Transverse colon (tissue), 4 donors: ENCODE results near the gene SRRT. TPM values are rescaled to one million over a fixed set of nuclear protein-coding genes. Genes with fewer than 3 reads are reported as not detected.

ENCODE experiments used
- DNase-seq: peaks from one replicate; pipeline ENCODE4 v3.0.0-alpha.2; 2019
- H3K27ac ChIP-seq, 4 donors: fragments of 200-600 bp; sonication (generic); 2 replicates each; pipeline ENCODE4 v1.5.1; 2016 to 2018; ENCODE audit warnings: inconsistent platforms in 4 of 4
- H3K27me3 ChIP-seq: fragments of 200-600 bp; sonication (generic); 2 replicates; pipeline ENCODE4 v1.5.1; 2017; ENCODE audit warnings: inconsistent platforms
- H3K36me3 ChIP-seq, 4 donors: fragments of 200-600 bp; sonication (generic); 2 replicates each; pipeline ENCODE4 v1.5.1; 2017 to 2019; ENCODE audit warnings: inconsistent platforms in 4 of 4
- H3K4me1 ChIP-seq, 4 donors: fragments of 200-600 bp; sonication (generic); 2 replicates each; pipeline ENCODE4 v1.5.1; 2017 to 2020; ENCODE audit warnings: inconsistent platforms in 4 of 4
- H3K4me3 ChIP-seq, 4 donors: fragments of 200-600 bp; sonication (generic); 1 replicate in 1 of 4; 2 replicates in 3 of 4; pipeline versions ENCODE4 v1.5.1 to v1.6.1; 2017 to 2019; ENCODE audit warnings: inconsistent platforms in 4 of 4
- H3K9me3 ChIP-seq, 2 donors: fragments of 200-600 bp; sonication (generic); 2 replicates each; pipeline ENCODE4 v1.5.1; 2017 to 2019; ENCODE audit warnings: inconsistent platforms in 2 of 2
- EP300 ChIP-seq: sonication (generic); formaldehyde crosslinking; IDR thresholded peaks from one replicate; pipeline ENCODE4 v1.6.1; 2017; ENCODE audit warnings: antibody characterized with exemption, low read depth
- POLR2A ChIP-seq: fragments of 450-650 bp; IDR thresholded peaks from one replicate; pipeline ENCODE4 v1.6.1; 2016; ENCODE audit warnings: antibody characterized with exemption, mild to moderate bottlenecking, moderate library complexity
- POLR2AphosphoS5 ChIP-seq, 3 donors: sonication (generic); formaldehyde crosslinking; IDR thresholded peaks; one replicate each; pipeline ENCODE4 v1.6.1; 2016; ENCODE audit warnings: antibody characterized with exemption in 3 of 3
- WGBS, 2 donors: methylation state at CpG; one replicate each; pipeline ENCODE4 v1.1.5; 2018; ENCODE audit warnings: low coverage in 1 of 2; 5-methylcytosine and 5-hydroxymethylcytosine counted together
- in situ Hi-C, 4 donors: fragments of 200-750 bp; cut with MboI; loops; one replicate each; pipeline versions ENCODE4 v1.15.0 to v1.15.1; 2017; ENCODE audit warnings: low sequenced_read_pairs in 3 of 4, low pct_ligation_motif_present in 1 of 4, low pct_unique_long_range_greater_than_20kb in 1 of 4
- intact Hi-C: fragments of 100-400 bp; cut with DNase I; formaldehyde crosslinking; loops from one replicate; pipeline ENCODE4 v1.15.1; 2023; ENCODE audit warnings: low total_unique reads
- total RNA-seq, 4 donors: library from RNA; depleted of rRNA; stranded (reverse); fragments of >200 nt; gene quantifications; one replicate each; pipeline ENCODE4 v1.1.0, GENCODE V29; 2016
- TF ChIP-seq, protein P1 (sequence below), 5 experiments: fragments of 200-600 bp in 3 of 5; fragments of 450-650 bp in 2 of 5; sonication (generic) in 3 of 5; IDR thresholded peaks; 1 replicate in 2 of 5; 2 replicates in 3 of 5; pipeline ENCODE4 v1.5.1; 2016 to 2017; ENCODE audit warnings: antibody characterized with exemption in 5 of 5, inconsistent platforms in 3 of 5, mild to moderate bottlenecking in 2 of 5, moderate library complexity in 1 of 5

Gene SRRT
- total RNA-seq, 4 donors from 2014 or later: 64.6 to 217 (median 103) TPM

DNA sequence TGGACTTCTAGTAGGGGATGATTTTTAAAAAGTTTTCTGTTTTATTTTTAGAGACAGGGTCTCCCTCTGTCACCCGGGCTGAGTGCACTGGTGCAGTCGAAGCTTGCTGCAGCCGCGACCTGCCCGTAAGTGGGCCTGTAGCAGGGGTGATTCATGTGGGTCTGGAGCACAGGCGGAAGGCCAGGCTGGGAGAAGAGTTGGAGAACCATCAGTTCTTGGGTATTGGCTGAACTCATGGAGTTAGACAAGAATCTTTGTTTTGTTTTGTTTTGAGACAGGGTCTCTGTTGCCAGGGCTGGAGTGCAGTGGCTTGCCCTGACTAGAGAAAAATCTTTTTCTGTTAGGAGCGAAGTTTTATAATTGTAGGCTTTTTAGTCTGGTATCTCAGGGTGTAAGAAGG is 5.7 kb downstream of the SRRT start:
- Histone ChIP-seq H3K4me3 (no peak overlapping the region), H3K9me3 (no peaks in the 10 kb centered on the region), H3K4me1 (peaks cover 11 to 39% (median 14%) of the 10 kb centered on the region in 4 donors), H3K27ac (no peak overlapping the region), H3K36me3 (peaks cover 0 to 49% (median 21%) of the 10 kb centered on the region in 4 donors), H3K27me3 (no peaks in the 10 kb centered on the region)
- intact Hi-C loops (no loop called here), in situ Hi-C loops (no loop called here)
- TF ChIP-seq EP300 (no peak), POLR2AphosphoS5 (IDR thresholded peaks at IDR 0.05) (no peak), POLR2A (no peak)
- TF ChIP-seq, protein P1, sequence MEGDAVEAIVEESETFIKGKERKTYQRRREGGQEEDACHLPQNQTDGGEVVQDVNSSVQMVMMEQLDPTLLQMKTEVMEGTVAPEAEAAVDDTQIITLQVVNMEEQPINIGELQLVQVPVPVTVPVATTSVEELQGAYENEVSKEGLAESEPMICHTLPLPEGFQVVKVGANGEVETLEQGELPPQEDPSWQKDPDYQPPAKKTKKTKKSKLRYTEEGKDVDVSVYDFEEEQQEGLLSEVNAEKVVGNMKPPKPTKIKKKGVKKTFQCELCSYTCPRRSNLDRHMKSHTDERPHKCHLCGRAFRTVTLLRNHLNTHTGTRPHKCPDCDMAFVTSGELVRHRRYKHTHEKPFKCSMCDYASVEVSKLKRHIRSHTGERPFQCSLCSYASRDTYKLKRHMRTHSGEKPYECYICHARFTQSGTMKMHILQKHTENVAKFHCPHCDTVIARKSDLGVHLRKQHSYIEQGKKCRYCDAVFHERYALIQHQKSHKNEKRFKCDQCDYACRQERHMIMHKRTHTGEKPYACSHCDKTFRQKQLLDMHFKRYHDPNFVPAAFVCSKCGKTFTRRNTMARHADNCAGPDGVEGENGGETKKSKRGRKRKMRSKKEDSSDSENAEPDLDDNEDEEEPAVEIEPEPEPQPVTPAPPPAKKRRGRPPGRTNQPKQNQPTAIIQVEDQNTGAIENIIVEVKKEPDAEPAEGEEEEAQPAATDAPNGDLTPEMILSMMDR (IDR thresholded peaks at IDR 0.05): no peak
- DNase-seq: no peak
- 86 to 92% methylated on average over 1 to 7 of the region's 7 CpGs for WGBS, 2 donors

DNA sequence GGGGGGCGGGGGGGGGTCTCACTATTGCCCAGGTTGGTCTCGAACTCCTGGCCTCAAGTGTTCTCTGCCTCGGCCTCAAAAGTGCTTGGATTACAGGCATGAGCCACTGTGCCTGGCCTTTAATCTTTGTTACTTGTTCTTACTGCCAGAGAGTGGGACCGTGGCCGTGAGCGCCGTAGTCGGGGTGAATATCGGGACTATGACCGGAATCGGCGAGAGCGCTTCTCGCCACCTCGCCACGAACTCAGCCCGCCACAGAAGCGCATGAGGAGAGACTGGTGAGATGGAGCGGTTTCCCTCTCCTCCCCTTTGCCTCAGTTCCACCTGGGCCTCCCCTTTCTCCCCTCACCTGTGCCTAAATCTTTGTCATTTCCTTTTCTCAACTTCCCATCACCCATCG is 6.2 kb downstream of the SRRT start:
- no peaks in the 10 kb centered on the region for H3K9me3 ChIP-seq
- 93 to 100% methylated on average over 3 to 20 of the region's 20 CpGs for WGBS, 2 donors
- H3K27ac ChIP-seq: no peak overlapping the region
- H3K4me3 ChIP-seq: no peak overlapping the region
- no peak for DNase-seq
- in situ Hi-C loops (no loop called here), intact Hi-C loops (no loop called here)
- H3K4me1 ChIP-seq: peaks cover 7 to 34% (median 9%) of the 10 kb centered on the region in 4 donors
- no peak for TF ChIP-seq EP300
- no peak for TF ChIP-seq POLR2A
- TF ChIP-seq, protein P1 (IDR thresholded peaks at IDR 0.05): no peak
- TF ChIP-seq POLR2AphosphoS5 (IDR thresholded peaks at IDR 0.05): no peak
- peaks cover 0 to 54% (median 24%) of the 10 kb centered on the region in 4 donors for H3K36me3 ChIP-seq
- no peaks in the 10 kb centered on the region for H3K27me3 ChIP-seq

DNA sequence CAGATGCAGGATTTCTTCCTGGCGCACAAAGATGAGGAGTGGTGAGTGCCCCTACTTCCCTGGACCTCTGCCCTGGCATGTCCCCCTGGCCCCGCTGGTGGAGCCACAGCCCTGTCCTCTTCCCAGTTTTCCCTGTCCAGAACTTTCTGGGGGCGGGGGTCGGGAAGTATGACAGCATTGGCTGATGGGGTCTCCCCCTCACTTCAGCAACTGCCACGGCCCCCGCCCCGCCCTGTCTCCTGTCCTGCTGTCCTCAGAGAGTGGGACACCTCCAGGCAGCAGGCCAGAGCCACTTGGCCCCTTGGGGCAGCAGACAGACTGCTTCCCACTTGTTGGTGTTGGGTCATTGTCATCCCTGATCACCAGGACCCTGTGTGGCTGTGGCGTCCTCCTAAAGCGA is 7.3 kb downstream of the SRRT start:
- WGBS, 2 donors: 93% methylated on average over 9 of the region's 9 CpGs; no CpG with 5 or more reads in 1 of the 2 donors
- in situ Hi-C loops (no loop called here), intact Hi-C loops (no loop called here)
- no peaks in the 10 kb centered on the region for H3K9me3 ChIP-seq
- no peak overlapping the region for H3K4me3 ChIP-seq
- no peak for DNase-seq
- H3K27ac ChIP-seq: no peak overlapping the region
- TF ChIP-seq POLR2AphosphoS5 (IDR thresholded peaks at IDR 0.05) (no peak), EP300 (no peak), POLR2A (no peak)
- TF ChIP-seq, protein P1 (IDR thresholded peaks at IDR 0.05): no peak
- peaks cover 0 to 64% (median 29%) of the 10 kb centered on the region in 4 donors for H3K36me3 ChIP-seq
- no peaks in the 10 kb centered on the region for H3K27me3 ChIP-seq
- H3K4me1 ChIP-seq: peaks cover 0 to 29% (median 1%) of the 10 kb centered on the region in 4 donors

DNA sequence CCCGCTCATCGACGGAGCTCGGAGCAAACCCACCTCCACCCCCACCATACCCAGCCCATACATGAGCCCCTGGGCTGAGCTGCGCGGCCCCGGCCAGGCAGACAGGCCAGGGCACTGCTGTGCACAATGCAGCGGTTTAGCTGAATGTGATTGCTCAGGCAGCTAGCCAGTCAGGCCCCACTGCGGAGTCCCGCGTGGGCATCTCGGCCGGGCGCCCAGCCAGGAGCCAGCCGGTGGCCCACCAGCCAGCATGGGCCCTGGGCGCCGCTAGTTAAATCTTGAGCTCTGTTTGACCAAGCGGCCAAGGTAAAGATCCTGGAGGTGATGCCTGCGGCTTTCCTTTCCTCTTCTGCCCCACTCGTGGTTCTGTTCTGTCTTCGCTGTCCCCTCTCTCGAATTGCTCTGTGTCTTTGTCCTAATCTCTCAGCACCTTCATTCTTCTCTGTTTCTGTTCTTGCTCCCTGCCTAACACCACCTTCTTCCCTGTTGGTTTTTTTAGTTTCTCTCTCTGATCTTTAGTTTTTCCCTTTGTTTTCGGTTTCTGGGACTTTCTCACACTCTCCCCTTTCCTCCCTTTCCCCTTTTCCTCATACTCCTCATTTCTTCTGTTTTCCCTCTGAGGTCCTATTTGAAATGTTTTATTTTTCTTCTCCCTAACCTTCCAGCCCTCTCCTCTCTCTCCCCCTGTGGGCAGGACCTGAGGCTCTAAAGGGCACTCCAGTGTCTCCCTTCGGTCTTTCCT is 8.1 kb downstream of the SRRT start:
- no peak overlapping the region for H3K4me3 ChIP-seq
- H3K4me1 ChIP-seq: peaks cover 3 to 29% (median 6%) of the 10 kb centered on the region in 4 donors
- DNase-seq: no peak
- H3K27me3 ChIP-seq: no peaks in the 10 kb centered on the region
- intact Hi-C loops (no loop called here), in situ Hi-C loops (no loop called here)
- no peaks in the 10 kb centered on the region for H3K9me3 ChIP-seq
- TF ChIP-seq, protein P1 (IDR thresholded peaks at IDR 0.05): no peak
- TF ChIP-seq POLR2A: no peak
- TF ChIP-seq EP300: no peak
- TF ChIP-seq POLR2AphosphoS5 (IDR thresholded peaks at IDR 0.05): no peak
- peaks cover 0 to 64% (median 30%) of the 10 kb centered on the region in 4 donors for H3K36me3 ChIP-seq
- H3K27ac ChIP-seq: no peak overlapping the region
- 93 to 97% methylated on average over 7 to 24 of the region's 24 CpGs for WGBS, 2 donors
